Activated CD8-positive, alpha-beta memory T cell treated with anti-CD3 and anti-CD28 coated beads for 36 hours (primary cell): ENCODE data around the gene FRMD4A. TPM values are rescaled to one million over a fixed set of nuclear protein-coding genes. Genes with fewer than 3 reads are reported as not detected.

Experiments
- CTCF ChIA-PET: fragments of 350-600 bp; sonication (Branson Sonifier 250); formaldehyde crosslinking; loops from one replicate; lab custom pipeline; 2021; ENCODE audit warnings: antibody characterized with exemption; lab: Charles Lee
- POLR2A ChIA-PET: fragments of 350-600 bp; sonication (Branson Sonifier 250); formaldehyde crosslinking; loops from one replicate; lab custom pipeline; 2021; ENCODE audit warnings: antibody characterized with exemption; lab: Charles Lee
- total RNA-seq, 2 experiments: library from RNA; stranded (reverse); gene quantifications; one replicate each; pipeline ENCODE4 v1.2.3, GENCODE V29; 2021

Gene FRMD4A
- total RNA-seq, 2 experiments from 2014 or later, result 4.7 to 5.2 TPM

DNA sequence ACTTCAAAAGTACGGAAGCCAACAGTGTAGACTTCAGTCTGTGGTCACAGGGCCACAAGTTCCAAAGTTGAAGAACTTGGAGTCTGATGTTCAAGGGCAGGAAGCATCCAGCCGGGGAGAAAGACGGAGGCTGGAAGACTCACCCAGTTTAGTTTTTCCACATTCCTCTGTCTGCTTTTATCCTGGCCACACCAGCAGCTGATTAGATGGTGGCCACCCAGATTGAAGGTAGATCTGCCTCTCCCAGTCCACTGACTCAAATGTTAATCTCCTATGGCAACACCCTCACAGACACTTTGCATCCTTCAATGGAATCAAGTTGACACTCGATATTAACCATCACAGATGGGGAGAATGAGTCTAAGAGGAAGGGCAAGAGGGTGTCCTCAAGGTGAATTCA lies 19.3 kb upstream of the FRMD4A start:
- CTCF ChIA-PET, result no interaction called here

DNA sequence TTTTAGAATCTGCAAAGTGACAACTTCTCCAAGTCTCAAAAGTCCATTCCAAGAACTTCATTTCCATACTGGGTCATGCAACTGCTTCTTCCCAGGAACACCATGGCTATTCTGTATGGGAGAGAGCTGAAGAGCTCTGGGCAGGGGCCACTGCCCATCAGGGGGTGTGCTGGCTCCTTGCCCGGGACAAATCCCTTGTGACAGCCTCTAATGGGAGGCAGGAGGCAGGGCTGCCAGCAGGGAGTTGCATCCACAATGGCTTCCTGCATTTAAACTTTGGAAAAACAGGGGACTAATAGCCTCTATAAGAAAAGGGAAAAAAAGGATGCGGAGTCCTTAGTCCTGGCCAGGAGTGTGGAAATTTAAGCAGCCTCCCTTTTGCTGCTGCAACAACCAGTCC lies 18.4 kb upstream of the FRMD4A start:
- POLR2A ChIA-PET, result no interaction called here
- CTCF ChIA-PET, result no interaction called here

More for the DNA sequence above, 19.3 kb upstream of the FRMD4A start:
- POLR2A ChIA-PET, result no interaction called here

DNA sequence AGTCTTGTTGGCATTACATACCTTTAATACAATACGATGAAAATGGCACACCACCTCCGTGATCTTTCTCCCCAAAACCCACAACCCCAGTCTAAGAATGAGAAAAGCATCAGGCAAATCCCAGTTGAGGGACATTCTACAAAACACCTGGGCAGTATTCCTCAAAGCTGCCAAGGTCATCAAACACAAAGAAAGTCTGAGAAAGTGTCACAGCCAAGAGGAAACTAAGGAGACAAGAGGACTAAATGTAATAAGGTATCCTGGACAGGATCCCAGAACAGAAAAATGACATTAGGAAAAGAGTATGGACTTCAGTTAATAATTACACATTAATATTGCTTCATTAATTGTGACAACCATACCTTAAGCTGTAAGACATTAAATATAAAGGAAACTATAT lies 14.5 kb upstream of the FRMD4A start:
- POLR2A ChIA-PET, result no interaction called here
- CTCF ChIA-PET, result no interaction called here

DNA sequence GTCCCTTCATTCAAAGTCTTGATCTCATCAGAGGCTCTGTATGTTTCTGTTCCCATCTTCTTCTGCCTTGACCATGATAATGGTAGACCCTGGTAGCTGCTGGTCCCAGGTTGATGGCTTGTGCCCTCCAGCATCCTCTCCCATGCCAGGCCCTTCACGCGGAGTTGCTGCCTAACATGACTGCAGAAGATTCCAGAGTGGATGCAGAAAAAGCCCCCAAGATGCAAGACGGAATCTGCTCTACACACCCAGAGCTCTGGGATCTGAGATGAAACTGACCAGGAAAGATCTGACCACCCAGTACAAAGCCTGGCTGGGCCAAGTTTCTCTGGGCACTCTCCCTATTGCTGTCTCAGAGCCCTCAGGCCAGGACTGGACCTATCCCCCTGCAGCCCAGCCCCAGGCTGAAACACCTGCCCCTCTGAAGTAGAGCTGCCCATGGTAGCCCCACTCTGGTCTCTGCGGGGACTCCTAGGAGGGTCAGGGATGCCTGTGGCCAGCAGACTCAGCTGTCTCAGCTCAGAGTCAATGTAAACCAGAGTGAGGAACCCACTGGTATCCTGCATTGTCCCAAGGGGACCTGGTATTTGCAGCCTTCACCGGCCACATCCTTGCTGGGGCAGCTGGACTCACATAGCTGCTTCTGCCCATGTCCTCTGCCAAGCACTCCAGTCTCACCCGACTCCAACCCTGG lies 9.5 kb upstream of the FRMD4A start:
- CTCF ChIA-PET, result interaction anchor here (0.7 kb wide), 1 partner anchor 214 kb away, joined by 3 read pairs; no protein-coding TSS in a partner anchor
- POLR2A ChIA-PET, result interaction anchor here (0.7 kb wide), 1 partner anchor 17 kb away, joined by 5 read pairs; no protein-coding TSS in a partner anchor

DNA sequence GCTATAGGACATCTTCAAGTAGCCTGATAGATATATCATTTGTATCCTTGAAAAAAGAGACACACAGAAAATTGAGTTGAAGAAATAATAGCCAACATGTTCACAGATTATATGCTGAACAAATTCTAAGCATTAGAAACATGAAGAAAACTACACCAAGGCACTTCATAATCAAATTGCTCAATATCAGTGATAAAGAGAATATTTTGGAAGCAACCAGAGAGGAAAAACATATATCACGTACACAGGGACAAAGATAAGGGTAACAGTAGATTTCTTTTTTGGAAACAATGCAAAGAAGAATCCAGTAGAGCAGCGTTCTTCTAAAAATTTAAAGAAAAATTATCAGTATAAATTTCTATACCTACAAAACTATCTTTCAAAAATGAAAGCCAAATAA lies 6.0 kb upstream of the FRMD4A start:
- POLR2A ChIA-PET, result no interaction called here
- CTCF ChIA-PET, result no interaction called here

DNA sequence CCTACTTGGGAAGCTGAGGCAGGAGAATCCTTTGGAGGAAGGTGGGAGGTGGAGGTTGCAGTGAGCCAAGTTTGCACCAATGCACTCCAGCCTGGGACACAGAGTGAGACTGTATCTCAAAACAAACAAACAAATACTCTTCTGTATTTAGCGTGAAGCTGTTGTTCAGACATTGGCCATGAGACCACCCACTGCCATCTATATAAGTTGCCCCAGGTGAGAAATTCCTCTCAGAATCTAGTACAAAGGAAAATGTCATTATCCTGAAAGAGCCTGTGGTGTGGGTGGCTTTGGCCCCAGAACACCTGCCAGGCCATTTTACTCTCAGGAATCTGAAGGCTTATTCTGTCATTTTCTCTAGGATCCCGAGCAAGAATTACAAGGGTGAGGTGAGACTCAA lies 4.0 kb upstream of the FRMD4A start:
- CTCF ChIA-PET, result no interaction called here
- POLR2A ChIA-PET, result no interaction called here

DNA sequence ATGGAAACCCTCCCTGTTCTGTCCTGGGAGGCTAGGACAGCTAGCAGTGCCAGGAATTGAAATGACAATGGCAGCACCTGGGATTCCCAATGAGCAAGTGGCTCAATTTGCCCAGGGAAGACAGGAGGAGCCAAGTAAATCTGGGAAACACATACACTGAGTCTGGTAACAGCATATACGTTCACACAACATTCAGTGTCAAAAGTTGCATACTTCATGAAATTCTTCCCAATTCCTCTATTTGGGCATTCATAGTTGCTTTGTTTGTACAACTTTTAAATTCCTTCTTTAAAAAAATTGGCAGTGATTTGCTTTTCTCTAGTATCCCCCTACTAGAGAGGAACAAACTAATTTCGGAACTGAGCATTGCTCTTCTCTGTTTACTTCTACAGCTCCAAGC lies 2.9 kb upstream of the FRMD4A start:
- CTCF ChIA-PET, result no interaction called here

DNA sequence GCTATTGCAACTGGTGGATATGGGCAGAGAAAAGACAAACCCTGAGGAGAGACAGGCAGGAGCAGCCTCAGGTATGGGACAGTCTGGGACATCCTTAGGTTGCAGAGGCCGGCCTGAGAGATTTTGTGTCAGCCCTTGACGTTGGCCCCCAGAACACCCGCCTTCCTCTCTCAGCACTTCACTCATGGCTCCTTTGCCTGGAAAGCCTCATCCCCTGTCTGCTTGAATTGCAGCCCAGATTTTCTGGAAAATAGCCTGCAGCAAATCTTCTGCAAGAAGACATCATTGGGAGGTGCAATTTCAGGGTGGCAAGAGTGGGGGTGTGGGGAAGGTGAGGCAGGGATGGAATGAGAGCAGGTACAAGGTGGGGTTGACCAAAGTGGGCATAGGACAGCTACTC lies 2.2 kb upstream of the FRMD4A start:
- ChIA-PET CTCF (no interaction called here), POLR2A (no interaction called here)

More for the DNA sequence above, 2.9 kb upstream of the FRMD4A start:
- POLR2A ChIA-PET, result no interaction called here

DNA sequence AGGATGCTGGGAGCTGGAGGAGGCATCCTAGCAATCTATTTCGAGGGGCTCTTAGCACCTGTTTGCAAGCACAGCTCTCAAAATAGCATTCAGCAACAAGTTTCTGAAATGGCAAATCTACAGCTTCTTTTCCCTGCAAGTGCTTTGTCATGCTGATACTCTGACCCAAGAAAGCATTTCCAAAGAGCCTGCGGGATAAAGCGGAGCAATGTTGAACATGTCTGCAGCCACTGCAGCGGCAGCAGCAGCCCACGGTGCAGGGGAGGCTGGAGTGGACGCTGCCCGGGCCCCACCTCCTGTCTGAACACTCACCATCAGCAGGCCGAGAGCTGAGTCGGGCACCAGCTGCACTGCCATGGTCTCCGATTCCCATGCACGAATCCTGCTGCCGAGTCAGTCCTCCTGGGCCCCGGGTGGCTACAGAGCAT lies 964 bp downstream of the FRMD4A start:
- ChIA-PET CTCF (no interaction called here), POLR2A (no interaction called here)

DNA sequence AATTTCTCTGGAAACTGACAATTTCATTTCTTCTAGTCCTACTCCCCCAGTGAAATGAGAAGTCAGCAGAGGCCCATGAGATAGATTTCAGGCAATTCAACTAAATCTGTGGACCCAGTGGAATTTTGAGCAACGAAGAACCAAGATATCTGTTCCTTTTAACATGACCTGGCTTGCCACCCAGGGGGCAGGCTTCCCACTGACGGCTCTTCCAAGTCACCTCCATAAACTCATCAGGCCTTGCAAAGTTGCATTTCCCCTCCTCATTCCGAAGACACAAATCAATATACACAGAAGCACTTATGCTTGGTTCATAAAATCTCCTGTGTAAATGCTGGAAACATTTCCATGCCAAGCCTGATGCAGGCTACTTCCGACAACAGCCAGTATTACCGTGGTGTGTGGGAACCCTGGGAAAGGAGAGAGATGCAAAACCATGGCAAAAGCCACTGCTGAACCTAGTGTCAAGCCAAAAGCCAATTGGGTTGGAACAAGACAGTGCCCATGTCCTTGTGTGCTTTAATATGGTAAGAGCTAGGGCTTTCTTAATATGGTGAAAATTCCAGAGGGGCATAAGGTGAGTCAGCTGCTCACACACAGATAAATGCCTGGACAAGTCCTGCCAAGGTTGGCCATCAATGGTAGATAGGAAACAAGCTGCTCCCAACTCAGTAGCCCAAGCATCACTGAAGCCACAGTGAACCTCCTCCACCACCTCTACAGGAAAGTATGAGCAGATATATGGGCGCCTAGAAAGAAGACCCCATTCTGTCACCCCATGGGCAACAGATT lies 1.6 kb downstream of the FRMD4A start:
- CTCF ChIA-PET, result no interaction called here

DNA sequence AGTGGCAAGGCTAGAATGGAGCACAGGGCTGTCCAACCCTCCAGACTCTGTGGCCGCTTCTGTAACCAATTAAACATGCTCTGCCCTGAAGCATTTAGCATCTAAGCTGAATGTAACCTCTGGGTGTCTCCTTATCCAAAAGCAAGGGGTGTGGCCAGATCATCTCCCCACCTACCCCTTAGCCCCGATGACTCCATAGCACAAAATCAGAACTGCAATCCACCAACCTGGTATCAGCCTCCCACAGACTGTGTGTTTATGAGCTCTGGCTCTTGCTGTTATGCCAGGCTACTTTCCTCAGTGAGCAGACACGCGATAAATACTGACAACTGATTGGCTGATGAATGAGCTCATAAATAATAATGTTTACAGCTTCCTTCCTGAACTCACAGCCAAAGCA lies 3.2 kb downstream of the FRMD4A start:
- ChIA-PET POLR2A (no interaction called here), CTCF (no interaction called here)

More for the DNA sequence above, 1.6 kb downstream of the FRMD4A start:
- POLR2A ChIA-PET, result no interaction called here

DNA sequence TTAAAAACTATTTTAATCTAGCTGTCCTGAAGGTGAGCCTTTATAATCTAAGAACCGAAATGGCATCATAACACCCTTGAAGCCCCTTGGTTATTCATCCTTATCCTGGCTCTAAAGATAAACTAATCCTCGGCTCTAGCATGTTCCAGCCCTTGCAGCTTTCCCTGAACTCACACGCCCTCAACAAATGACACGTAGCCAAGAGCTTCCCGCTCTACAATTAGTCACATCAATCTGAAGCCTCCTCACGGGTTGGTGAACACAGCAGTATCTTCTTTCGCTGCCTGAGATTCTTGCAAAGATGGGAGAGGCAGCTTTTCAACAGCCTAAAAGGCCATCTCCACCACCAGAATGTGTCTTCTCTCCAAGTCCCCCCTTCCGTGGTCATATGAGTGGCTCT lies 4.1 kb downstream of the FRMD4A start:
- POLR2A ChIA-PET, result no interaction called here
- CTCF ChIA-PET, result no interaction called here

DNA sequence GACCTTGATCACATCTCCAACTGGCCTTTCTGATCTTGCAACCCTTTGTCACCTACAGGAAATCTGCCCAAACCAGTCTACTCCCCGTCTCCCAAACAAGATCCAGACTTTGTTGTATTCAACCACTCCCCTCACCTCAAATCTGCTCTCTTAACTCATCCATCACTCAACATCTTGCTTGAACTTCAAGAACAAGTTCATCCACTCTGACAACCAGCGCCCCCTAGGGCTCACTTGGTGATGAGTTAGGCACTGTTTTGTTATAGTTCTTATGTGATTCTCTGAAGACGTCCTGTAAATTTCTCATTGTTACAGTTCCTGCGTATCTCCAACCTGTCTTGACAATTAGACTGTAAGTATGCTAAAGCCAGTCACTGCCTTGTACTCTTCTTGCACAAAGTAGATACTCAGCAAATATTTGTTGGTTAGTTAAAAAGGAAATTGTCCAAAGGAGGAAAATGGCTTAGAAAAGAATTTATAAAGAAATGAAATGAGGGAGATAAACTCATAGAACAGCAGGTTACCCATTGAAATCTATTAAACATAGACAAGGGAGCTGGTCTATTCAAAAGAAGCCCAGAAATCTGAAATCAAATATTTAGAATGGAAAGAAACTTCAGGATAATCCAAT lies 5.3 kb downstream of the FRMD4A start:
- ChIA-PET POLR2A (no interaction called here), CTCF (no interaction called here)

DNA sequence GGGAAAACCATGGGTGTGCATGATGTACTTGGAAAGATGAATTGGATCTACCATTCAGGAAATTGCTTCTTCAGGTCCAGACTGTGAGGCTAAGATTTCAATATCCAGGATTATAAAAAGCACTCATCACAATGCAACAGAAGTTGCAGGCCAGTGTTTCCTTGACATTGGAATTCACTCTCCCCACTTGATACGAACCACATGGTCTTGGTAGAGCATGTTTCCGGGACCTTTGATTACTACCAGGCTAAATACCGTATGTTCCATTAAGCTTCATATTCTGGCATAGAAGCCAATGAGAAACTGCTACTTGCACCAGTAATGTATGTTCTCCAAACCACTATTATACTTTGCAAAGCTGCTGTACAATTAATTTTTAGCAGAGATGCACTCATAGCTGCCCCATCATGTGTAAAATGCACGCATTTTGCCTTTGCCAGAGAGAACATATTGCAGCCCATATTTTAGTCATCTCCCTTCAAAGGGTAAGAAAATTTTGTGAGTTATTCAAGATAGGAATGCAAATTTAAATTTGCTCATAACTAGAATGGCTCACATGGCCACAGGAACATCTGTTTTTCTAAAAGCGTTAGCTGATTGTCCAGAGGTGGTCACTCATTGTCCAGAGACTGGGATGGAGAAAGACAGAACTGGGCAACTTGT lies 8.1 kb downstream of the FRMD4A start:
- ChIA-PET POLR2A (interaction anchor here (0.5 kb wide), 1 partner anchor 18 kb away, joined by 5 read pairs; no protein-coding TSS in a partner anchor), CTCF (no interaction called here)

DNA sequence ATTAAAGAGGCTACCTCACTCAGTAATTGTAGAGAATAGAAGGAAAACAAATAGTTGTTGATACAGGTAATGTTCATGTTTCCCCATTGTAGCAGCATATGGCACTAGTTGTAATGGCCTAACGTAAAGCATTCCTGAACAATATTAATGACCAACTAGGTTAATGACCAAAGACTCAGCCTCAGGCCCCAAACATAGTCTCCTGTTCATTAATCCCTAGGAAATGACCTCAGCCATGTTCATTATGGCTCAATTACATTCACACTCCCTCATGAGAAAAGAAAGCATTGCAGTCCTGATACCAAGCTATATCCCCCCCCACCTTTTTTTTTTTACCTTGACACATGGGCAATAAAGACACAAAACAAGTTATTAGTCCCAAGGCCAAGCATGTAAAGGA lies 12.7 kb downstream of the FRMD4A start:
- ChIA-PET CTCF (no interaction called here), POLR2A (interaction anchor here (0.6 kb wide), 1 partner anchor 15 kb away, joined by 3 read pairs; no protein-coding TSS in a partner anchor)

DNA sequence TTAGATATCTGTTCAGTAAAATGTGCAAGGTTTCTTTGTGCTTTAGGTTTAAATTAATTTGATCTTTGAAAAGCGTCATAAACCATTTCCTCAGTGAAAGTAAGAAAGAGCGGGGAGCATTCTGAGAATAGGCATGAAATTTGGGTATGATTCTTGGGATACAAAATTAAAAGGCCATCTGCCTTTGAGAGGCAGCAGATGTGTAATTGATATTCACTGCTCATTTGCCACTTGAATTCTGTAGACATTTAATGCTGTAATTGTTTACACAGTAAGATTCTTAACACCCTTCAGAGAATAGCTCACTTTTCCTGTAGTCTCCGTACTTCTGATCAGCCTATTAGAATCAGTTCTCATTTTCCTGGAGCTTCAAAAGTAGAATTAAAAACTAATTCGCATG lies 18.7 kb downstream of the FRMD4A start:
- ChIA-PET CTCF (no interaction called here), POLR2A (no interaction called here)

DNA sequence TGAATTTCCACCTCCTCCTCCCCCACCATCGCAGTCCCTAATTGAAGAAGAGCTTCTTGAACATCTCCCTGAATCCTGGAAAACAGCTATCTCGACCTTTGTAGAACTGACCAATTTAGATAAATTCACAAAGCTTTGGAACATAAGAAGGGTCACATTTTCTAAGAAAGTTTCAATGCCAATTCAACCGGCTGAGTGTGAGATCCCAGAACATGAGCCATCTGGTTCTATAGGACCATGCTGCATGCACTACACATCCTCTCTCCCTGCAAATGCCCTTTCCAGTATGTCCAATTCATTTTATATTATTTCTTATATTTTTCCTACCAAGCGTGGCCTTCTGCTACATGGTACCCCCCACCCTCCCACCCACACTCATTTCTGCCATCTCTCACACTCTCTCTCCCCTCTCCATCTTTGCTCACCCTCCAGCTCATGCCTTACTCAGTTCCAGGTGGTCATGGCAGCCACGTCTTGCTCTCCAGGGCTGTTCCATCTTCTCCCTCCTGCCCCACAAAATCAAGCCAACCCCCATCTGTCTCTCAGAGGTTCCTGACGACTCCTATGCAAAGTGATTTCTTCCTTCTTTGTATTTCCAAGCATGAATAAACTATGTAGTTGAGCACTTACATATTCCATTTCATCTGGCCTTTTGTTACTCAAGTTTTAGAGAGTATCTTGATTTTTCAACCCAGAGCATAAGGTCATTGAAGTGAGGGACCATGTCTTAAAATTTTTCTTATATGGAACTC lies 19.3 kb downstream of the FRMD4A start:
- ChIA-PET CTCF (no interaction called here), POLR2A (no interaction called here)

DNA sequence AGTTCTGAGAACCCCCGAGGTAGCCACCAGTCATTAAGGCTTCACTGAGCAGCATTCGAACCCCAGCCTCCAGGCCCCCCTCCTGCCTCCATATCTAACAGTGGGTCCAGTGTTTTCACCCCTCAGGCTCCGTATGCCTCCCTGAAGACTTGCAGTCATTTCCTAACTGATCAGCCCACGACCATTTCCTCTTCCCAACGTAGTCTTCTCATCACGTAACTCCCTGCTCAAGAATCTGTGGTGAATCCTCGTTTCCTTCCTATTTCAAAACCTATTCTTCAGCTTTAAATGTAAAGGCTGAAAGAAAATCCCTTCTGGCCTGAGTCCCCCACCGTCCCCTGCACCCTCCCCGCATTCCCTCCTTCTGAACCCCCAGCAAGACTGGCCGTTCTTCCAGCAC lies 21.1 kb downstream of the FRMD4A start:
- CTCF ChIA-PET, result no interaction called here
- POLR2A ChIA-PET, result no interaction called here

DNA sequence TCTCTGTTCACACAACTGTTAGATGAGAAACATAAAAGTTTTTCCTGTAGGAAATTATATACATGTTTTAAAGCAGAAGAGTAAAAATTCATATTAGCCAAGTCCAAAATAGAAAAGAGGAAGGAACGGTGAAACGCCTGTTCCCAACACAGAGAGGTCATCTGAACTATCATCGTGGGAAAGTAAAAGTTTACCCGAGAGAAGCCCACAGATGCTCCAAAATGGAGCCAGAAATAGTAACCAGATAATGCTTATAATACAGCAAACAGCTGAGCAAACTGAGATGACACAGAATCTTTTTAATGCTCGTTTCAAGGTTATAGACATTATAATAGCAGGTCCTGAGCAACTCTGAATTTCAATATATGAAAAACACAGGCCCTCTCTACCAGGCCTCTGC lies 24.5 kb downstream of the FRMD4A start:
- POLR2A ChIA-PET, result no interaction called here
- CTCF ChIA-PET, result no interaction called here
